HuH-7.5 (cell line): ENCODE data around the gene ZC3H8.
"Not testable (repeated sequence)": the region's sequence is repeated elsewhere in the genome, so short reads cannot be mapped to it uniquely, and the experiment has no call there.

Experiments used
- DNase-seq: peaks from one replicate; pipeline ENCODE4 v3.0.0; 2011; ENCODE audit warnings: low spot score

The ZC3H8 gene

DNA sequence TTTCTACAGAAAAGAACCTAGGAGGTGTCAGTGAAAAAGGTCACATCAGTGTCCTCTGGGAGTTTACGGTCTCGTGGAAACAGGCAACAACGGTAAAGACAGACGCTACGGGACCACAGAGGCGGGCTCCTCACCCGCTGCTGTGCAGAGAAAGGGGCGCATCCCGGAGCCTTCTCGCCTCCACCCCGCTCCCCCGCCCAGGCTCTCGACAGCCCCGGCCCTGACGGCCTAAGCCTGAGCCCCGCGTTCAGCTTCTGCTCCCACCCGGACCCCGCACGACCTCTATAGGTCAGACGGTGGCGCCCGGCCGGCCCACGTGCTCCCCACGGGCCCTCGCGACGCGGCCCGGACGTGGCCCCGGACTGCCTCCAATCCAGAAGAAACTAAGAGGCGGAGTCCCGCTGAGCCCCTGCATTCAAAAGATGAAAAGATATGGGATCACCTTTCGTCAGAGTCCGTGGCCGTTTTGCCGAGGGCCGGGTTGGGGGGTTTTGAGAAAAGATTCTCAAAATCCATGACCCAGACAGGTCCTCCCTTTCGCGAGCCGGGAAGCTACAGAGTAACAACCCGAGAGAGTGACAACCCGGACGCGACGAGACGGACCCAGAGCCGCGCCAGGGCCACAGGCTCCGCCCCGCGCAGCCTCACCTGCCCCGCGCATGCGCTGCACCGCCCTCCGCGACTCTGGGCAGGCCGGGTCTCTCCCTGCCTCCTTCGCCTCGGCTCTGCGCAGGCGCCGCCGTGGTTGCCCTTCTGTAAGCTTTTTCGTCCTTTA, at the start of gene ZC3H8:
Gene ZC3H8, minus strand, starts transcription at position 577 of the 775 bp plus-strand sequence. Its CDS starts 61 bp downstream, at position 516.
- DNase-seq = peak; percentile 95

DNA sequence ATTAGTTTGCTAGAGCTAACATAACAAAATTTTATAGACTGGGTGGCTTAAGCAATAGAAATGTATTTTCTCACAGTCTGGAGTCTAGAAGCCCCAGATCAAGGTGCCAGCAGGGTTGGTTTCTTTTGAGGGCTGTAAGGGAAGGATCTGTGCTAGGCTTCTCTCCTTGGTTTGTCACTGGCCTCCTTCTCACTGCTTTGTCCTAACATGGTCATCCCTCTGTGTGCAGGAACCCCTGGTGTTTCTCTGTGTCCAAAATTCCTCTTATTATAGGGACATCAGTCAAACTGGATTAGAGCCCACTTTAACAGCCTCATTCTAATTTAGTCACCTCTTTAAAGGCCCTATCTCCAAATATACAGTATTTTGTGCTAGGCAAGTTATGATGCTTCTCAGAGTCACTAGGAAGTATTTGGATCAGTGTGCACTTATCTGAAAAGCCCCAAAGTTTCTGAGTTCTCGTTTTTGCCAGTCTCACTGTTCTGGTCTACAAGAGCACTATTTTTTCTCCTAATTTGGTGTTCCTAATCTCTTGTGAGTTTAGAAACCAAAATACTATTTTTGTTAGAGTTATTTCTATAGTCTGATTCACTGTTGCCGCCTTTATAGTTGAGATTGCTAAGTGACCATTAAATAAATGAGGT, 49.6 kb upstream of the ZC3H8 start:
- no peak for DNase-seq

DNA sequence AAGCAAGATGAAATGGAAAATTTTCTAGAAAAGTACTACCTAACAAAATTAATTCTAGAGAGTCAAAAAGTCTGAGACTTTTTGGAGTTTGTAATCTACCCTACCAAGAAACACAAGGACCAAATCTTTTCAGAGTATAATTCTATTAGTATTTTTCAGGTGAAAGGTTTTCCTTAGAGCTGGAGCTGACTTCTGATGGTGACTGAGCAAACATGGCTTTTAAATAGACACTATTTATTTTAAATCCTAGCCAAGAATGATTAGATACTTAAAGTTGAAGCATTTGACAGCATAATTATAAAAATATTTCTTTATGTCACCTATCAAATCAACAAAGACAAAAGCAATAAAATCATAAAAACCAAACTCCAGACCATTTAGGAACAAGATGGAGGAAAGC, 47.1 kb upstream of the ZC3H8 start:
- DNase-seq = no peak

DNA sequence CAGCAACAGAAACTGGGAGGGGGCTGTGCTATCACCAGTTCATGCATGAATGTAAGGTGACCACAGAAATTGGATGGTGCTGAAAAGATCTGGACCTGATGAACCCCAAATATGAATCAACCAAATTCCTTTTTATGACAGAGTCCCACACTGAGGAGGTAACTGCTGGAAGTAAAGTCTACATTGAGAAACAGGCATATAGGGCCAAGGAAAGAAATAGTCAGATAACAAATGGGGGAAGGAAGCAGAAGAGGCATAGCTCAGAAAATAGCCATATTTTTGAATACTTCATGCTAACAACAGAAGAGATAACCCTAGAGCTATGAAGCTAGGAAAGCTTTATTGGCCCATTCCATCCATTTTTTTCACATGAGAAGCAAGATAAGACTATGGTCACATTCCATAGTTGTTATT, 46.3 kb upstream of the ZC3H8 start:
- no peak for DNase-seq

DNA sequence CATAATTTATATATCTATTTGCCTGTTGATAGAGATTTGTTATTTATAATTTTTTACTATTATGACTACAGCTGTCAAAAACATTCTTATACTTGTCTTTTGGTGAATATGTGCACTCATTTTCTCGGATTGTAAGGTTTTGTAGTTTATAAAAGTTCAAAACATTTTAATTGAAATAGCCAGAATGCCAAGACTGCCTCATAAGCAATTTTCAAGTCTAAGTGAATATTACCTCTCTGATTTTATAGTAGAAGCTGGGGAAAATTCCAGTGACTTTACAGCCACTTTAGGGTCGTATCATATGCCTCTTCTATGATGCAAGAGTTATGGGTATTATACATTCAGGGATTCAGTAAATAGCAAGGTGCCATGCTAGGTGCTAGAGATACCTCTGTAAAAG, 41.6 kb upstream of the ZC3H8 start:
- DNase-seq = no peak

DNA sequence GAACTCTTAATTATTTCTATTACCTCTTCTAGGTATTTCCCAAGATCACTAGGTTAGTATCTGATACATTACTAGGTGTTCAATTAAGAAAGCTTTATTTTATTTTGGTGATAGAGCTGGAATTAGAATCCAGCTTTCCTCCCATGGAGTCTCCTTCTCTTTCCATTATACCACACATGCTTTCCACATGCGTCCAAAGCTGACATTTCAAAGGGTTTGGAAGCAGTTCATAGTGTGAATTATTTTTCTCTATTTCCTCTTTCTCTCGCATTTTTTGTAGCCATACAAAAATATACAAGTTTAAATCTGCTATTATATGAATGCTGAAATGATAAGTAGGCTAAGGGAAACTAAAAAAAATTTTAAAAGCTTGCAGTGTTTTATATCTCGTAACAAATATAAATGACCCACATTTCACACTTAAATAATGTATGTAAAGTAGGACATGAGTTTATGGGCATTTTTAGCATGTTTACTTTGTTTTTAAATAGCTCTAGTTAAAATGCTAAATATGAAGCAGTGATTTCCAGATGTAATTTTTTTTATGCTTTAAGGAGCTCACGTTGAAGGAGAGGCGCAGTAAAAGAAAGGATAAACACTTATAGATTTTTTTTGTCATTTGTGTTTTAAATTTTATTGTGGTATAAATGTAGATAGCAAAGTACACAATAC, 40.7 kb upstream of the ZC3H8 start:
- no peak for DNase-seq

DNA sequence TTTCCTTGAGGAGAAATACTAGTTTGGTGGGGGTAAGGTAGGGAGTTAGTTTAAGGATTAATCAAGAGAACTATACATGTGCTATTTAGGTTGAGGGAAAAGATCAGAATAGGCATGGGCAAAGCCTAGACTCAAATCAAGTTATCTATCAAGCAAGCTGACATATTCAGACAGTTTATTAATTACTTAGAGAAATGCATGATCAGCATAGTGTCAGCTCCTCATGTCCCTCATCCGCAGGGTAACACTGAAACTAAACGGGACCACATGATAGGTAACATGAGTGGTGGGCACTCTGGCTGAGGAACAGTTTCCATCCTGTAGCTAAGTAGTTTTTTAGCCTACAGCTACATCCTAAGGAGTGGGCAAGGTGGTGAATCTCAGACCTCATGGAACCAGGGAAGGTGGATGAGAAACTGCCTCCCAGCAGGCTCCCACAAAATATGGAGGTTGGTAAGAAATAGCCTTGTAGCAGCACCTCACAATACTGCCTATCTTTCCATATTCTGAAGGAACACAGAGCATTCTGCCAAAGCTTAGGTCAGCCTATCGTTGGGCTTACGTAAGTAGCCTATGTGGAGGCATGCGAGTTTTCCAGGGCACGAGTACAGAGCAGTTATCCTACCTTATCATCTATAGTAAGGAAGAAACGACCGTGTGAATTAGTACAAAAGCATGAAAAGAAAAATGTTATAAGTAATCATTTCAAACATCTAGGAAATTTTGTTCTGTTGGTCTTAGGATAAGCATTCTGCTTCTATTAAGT, 39.0 kb upstream of the ZC3H8 start:
- DNase-seq = no peak

DNA sequence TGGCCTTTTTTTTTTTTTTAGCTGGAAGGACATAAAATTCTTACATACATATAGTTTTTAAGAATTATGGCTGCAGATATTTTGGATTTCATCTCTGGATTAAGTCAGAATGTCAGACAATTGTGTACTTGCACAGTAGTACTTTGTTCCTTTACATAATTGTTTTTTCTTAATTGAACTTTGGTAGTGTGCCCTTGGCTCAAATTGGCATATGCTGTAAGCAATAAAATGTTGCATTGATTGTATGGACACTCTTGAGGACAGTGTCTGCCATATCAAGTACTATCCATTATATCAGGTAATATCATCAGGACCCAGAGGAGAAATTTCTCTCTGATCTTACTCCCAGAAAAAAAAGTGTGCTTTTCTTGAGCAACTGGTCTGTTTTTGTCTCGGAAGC, 35.8 kb upstream of the ZC3H8 start:
- DNase-seq = no peak

DNA sequence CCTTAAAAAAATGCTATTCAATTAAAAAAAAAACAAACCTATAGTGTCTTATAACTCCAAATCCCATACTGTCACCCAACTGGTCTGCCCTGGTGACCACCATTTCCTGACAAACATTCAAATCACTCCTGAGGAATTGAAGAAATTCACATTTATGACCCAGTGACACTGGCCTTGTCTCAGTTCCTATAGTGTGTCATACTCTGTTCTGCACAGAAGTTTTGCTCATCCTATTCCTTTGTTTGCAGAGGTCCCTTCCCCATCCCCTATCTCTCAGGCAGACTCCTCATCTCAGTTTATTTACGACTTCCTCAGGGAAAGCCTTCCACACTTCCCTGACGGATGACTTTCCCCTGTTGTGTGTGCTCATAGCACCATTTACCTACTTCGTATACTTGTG, 35.2 kb upstream of the ZC3H8 start:
- no peak for DNase-seq

DNA sequence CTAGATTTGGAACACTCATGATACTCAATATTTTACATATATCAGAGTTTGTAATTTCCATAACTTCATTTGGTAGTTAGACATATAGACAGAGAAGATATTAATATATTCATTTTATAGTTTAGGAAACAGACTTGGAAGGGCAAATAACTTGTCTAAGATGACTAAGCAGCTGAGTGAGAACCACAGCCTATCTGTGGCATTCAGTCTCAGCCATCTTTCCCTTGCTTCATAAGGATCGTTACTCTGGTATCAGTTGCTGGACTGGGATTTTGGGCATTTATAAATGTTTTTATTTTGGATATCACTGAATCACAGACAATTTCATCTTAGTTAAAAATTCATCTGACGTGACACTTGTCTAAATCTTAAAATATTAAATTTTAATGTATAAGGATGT, 28.7 kb upstream of the ZC3H8 start:
- not testable (repeated sequence) for DNase-seq

DNA sequence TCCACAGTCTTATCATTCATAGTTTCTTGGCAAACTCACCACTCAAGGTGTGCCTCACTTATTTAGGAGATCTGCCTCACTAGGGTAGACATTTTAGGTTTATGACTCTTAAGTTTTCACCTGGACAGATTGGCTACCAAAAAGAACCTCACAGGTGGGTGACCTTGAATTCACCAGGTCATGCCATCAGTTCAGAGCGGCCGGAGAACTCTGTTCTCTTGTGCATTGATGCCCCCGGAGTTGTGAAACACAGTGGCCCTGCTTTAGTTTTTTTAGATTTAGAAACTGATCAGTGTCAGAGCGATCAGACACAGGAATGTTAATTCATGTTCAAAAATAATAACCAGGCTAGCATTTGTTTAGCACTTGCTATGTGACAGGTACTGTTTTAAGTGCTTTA, 27.2 kb upstream of the ZC3H8 start:
- not testable (repeated sequence) for DNase-seq

DNA sequence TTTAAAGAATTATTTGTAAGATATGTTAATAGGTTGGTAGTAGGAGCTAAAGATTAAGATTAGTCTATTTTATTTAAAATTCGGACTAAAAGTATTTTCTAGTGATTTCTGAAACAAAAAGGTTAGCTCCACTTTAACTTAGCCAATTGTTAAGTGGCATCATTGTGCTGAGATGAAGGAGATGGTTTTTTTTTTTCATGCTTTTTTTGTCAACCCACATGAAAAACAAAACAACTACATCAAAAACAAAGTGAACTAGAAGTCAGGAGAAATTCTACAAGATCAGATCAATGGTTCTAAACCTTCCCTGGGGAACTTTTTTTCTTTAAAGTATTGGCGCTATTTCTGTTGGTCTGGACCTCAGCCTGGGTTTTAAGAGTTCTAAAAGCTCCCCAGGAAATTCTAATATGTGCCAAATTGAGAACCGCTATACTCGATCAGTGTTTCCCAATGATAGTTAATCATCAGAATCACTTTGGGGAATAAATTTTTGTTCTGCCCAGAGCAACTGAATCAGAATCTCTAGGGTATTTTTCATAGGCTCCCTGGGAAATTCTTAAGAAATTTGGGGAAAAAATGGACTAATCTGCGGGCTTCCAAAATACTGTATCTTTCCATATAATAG, 22.9 kb upstream of the ZC3H8 start:
- DNase-seq = no peak

DNA sequence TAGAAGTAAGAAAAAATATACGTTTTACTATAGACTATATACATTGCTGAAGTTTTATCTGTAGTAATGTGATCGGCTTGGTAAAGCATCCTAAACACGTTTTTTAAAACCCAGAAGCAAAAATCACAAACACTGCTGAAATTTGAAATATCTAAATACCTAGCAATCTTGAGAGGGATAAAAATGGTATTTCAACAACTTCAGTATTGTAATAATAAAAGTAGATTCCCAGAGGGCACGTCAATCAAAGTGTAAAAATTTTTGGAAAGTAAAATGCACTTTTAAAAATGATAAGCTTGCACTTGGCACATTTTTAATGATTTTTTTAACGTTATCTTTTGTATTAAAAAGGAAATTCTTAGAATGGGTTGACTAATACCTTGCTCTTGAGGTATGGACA, 22.1 kb upstream of the ZC3H8 start:
- DNase-seq = no peak

DNA sequence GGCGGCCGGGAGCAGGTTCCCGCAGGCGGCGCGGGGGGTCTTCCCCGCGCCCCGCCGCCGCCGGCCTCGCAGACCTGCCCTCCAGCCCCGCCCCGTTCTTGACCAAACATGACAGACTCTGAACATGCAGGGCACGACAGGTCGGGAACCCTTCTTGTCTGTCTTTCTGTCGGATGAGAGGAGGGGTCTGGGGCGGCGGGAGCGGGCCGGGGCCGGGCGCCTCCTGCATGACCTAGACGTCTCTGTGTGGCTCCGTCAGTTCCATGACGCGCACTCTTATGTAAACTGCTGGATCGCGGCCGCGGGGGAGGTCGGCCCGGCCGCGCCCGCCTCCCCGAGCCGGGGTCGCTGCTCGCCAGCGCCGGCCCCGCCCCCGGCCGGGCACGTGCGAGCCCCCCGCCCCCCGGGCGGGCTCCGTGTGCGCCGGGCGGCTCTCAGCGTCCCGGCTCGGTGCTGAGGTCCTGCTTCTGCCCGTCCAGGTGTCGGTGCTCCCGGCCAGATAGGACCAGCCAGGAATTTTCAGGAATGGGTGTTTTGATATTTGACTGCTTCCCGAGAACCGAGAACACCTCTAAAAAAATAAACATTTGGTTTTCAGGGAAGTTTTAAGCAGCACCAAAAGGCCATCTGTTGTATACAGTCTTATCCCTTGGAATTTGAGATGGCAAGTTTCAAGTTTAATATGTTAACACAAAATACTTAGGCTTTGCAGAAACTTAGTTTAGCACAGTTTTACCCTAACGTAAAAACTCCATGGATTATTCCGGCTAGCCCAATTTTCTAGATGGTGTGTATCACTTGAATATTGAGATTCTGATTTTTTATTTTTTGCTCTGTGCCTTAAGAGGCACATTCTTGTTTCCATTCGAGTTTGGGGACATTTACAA, 21.3 kb upstream of the ZC3H8 start:
- DNase-seq = peak; percentile 55

DNA sequence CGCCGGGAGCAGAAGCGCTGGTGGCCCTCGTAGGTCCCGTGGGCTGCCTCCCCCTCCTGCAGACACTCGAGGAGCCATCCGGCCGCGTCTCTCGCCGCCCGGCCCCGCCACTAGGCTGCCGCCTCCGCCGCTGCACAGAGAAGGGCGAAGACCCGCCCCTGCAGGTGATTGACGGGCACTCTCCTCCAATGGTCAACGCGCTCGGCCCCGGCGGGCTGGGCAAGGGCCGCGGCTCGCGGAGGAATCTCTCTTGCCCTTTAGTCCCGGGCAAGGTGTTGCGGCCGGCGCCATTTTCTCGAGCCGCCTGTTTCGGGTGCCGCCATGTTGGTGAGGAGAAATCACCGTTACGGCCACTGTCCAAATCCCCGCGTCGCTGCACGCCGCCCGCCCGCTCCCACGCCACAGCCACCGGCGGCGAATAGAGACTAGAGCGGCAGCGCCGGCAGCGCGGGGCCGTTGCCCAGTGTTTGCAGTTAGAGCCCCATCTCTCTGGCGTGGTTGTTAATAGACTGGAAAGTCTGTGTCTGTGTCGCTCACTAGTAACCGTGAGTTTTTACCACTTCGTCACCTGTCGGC, 20.6 kb upstream of the ZC3H8 start, which contains the start of gene ZC3H6:
Gene ZC3H6, plus strand, starts transcription at position 287 of the 576 bp plus-strand sequence. CDS start 398 bp downstream, outside the sequence.
- DNase-seq = peak; percentile 84

DNA sequence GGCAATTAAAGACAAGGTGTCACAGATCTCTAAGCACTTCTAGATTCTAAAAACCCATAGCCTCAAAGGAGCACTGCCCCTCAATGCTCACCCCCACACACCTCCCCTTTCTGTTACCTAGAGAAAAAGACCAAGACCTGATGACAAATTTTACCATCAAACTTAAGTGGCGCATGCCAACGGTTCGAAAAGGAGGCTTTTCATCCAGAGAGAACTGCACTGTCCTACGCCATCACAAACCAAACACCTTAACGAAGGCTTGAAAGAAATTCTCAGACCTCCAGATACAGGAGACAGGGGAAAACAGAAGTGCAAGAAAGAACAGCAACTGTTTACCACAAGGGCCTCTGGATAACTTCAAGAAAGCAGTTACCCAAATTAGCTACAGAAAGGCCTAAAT, 18.5 kb upstream of the ZC3H8 start:
- DNase-seq = no peak

DNA sequence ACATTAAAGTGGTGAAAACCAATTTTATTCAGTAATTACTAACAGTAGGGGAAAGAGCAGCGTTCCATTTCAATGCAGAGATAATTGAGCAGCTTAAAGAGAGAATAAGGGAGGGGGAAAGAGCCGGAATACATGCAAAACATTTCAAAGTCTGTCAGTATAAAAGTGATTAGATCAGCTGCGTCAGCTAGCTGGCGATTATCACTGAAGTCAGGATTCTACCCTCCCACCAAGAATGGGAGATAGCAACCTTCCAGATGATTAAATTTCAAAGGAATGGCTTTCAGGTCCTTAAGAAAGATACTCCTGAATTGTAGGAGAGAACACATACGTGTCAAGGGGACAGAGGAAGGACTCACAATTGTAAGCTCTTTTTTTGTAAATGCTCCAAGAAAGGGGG, 17.8 kb upstream of the ZC3H8 start:
- DNase-seq = no peak

DNA sequence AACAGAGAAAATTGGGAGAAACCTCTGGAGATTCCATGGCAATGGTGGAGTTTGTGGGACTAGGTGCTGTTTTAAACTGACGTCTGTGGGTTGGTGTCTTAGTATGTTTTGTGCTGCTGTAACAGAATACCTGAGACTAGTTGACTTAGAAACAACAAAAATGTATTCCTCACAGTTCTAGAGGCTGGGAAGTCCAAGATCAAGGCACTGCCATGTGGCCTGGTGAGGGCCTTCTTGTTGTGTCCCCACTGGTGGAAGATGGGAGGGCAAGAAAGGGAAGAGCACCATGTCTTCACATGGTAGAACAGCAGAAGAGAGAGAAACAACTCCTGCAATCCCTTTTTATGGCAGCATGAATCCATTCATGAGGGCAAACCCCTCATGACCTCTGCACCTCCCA, 13.7 kb upstream of the ZC3H8 start:
- no peak for DNase-seq

DNA sequence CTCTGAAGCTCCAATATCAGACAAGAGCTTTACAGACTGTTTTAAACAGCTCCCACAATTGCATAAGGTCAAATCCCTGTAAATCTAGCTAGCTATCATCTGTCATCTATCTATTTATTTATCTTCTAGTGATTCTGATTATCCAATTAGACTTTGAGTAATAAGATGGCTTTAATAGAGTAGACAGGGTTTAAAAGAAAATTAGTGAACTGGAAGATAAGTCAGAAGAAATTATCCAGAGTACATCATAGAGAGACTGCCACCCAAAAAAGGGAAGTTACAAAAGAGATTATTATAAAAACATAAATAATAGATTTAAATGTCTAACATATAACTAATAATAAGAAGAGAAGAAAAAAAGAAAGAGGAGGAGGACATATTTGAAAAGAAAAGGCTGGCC, 8.0 kb upstream of the ZC3H8 start:
- no peak for DNase-seq

DNA sequence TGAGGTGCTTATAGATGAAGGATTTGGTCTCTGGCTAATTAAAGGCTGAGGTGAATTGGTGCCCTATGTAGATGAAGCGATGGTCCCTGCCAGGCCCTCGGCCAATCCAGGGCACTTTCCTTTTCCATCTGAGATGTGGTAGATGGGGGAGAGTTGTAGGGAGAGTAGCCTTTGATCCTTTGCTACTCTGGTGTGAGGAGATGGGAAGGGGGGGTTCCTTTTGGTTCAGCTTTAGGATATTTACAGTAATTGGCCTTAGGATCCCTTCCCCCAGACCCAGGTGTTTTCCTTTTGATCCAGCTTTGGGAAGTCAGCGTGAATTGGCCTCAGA, 5.4 kb upstream of the ZC3H8 start:
- no peak for DNase-seq
